IMR-90 (cell line): ENCODE data around the gene H1-8. TPM values are rescaled to one million over a fixed set of nuclear protein-coding genes. Genes with fewer than 3 reads are reported as not detected.

Experiments
- ATAC-seq: fragments of 200-7000 bp; cut with Tn5 transposase; 2 replicates; pipeline ENCODE4 v1.9.1; 2020; ENCODE audit warnings: low read depth, mild to moderate bottlenecking, moderate library complexity
- BruUV-seq: library from RNA; stranded (reverse); fragments of 400-500 nt; replicated peaks from 2 replicates; lab custom pipeline; 2021; lab: Mats Ljungman, UMichigan
- CTCF ChIA-PET: fragments of 300-600 bp; formaldehyde crosslinking; extraction: SDS; loops from one replicate; lab custom pipeline; 2021; ENCODE audit warnings: antibody characterized with exemption; lab: Yijun Ruan, JAX
- POLR2A ChIA-PET: fragments of 300-600 bp; sonication (Branson Sonifier 250); formaldehyde crosslinking; loops from one replicate; lab custom pipeline; 2022; ENCODE audit warnings: antibody characterized with exemption; ENCODE audit not compliant: unreplicated experiment; lab: Charles Lee
- DNase-seq: peaks from one replicate; pipeline ENCODE4 v3.0.0; 2013
- H2AFZ ChIP-seq: replicated peaks from 2 replicates; pipeline ENCODE3; 2013; ENCODE audit warnings: low read length, mild to moderate bottlenecking; ENCODE audit not compliant: poor library complexity
- H2AK5ac ChIP-seq: 2 replicates; pipeline ENCODE4 v1.6.1; 2013; ENCODE audit warnings: low read depth, low read length, inconsistent platforms
- H2AK9ac ChIP-seq: replicated peaks from 2 replicates; pipeline ENCODE3; 2013; ENCODE audit warnings: mild to moderate bottlenecking, low read depth, low read length, moderate library complexity; ENCODE audit not compliant: poor library complexity
- H2BK120ac ChIP-seq: 2 replicates; pipeline ENCODE4 v1.6.1; 2013; ENCODE audit warnings: low read depth, low read length, inconsistent platforms
- H2BK15ac ChIP-seq: 3 replicates; pipeline ENCODE4 v1.6.1; 2013; ENCODE audit warnings: low read depth, low read length, inconsistent platforms
- H2BK20ac ChIP-seq: 2 replicates; pipeline ENCODE4 v1.6.1; 2013; ENCODE audit warnings: low read depth, mild to moderate bottlenecking, inconsistent platforms, low read length, moderate library complexity
- H2BK5ac ChIP-seq: 2 replicates; pipeline ENCODE4 v1.6.1; 2013; ENCODE audit warnings: mild to moderate bottlenecking, low read depth, low read length, inconsistent platforms; ENCODE audit not compliant: poor library complexity, severe bottlenecking
- H3K14ac ChIP-seq: replicated peaks from 2 replicates; pipeline ENCODE4 v1.6.1; 2013; ENCODE audit warnings: low read depth, low read length, inconsistent platforms
- H3K18ac ChIP-seq: 2 replicates; pipeline ENCODE4 v1.6.1; 2013; ENCODE audit warnings: low read depth, low read length, control low read depth
- H3K23ac ChIP-seq: 2 replicates; pipeline ENCODE4 v1.6.1; 2013; ENCODE audit warnings: low read depth, low read length, inconsistent platforms
- H3K27ac ChIP-seq: 2 replicates; pipeline ENCODE4 v1.5.1; 2013; ENCODE audit warnings: mild to moderate bottlenecking, control low read depth, low read length; ENCODE audit not compliant: insufficient read depth
- H3K27me3 ChIP-seq: 2 replicates; pipeline ENCODE4 v1.6.1; 2013; ENCODE audit warnings: low read length; ENCODE audit not compliant: control insufficient read depth, insufficient read depth
- H3K36me3 ChIP-seq: 2 replicates; pipeline ENCODE4 v1.6.1; 2013; ENCODE audit warnings: low read length, mixed read lengths; ENCODE audit not compliant: control insufficient read depth, insufficient read depth
- H3K4ac ChIP-seq: 2 replicates; pipeline ENCODE4 v1.6.1; 2013; ENCODE audit warnings: low read depth, low read length, inconsistent platforms
- H3K4me1 ChIP-seq: 2 replicates; pipeline ENCODE4 v1.6.1; 2013; ENCODE audit warnings: low read length, mixed read lengths; ENCODE audit not compliant: control insufficient read depth, insufficient read depth
- H3K4me2 ChIP-seq: 2 replicates; pipeline ENCODE4 v1.6.1; 2013; ENCODE audit warnings: low read depth, mild to moderate bottlenecking, control low read depth, low read length, moderate library complexity
- H3K4me3 ChIP-seq: 2 replicates; pipeline ENCODE4 v1.5.1; 2013; ENCODE audit warnings: low read depth, mild to moderate bottlenecking, control low read depth, low read length, moderate library complexity; ENCODE audit not compliant: insufficient read depth
- H3K56ac ChIP-seq: 2 replicates; pipeline ENCODE4 v1.6.1; 2013; ENCODE audit warnings: low read length, inconsistent platforms; ENCODE audit not compliant: insufficient read depth; ENCODE audit errors: extremely low read depth
- H3K79me1 ChIP-seq, 2 experiments: 2 replicates each; pipeline ENCODE4 v1.6.1; 2013; ENCODE audit warnings: low read length in 2 of 2, inconsistent platforms in 1 of 2, low read depth in 1 of 2
- H3K9ac ChIP-seq: 2 replicates; pipeline ENCODE4 v1.6.1; 2013; ENCODE audit warnings: low read depth, low read length, control low read depth
- H3K9me1 ChIP-seq: 2 replicates; pipeline ENCODE4 v1.6.1; 2013; ENCODE audit warnings: low read length, inconsistent platforms; ENCODE audit not compliant: insufficient read depth
- H3K9me3 ChIP-seq: 2 replicates; pipeline ENCODE4 v1.6.1; 2013; ENCODE audit warnings: low read length; ENCODE audit not compliant: control insufficient read depth, insufficient read depth
- H4K20me1 ChIP-seq: 2 replicates; pipeline ENCODE4 v1.6.1; 2013; ENCODE audit warnings: low read length, inconsistent platforms; ENCODE audit not compliant: insufficient read depth
- H4K5ac ChIP-seq: 2 replicates; pipeline ENCODE4 v1.6.1; 2013; ENCODE audit warnings: mild to moderate bottlenecking, low read depth, low read length, control low read depth
- H4K8ac ChIP-seq, 2 experiments: 2 replicates each; pipeline ENCODE4 v1.6.1; 2013; ENCODE audit warnings: low read depth in 2 of 2, low read length in 2 of 2, control low read depth in 1 of 2, inconsistent platforms in 1 of 2
- H4K91ac ChIP-seq: 2 replicates; pipeline ENCODE4 v1.6.1; 2013; ENCODE audit warnings: low read depth, low read length, inconsistent platforms; ENCODE audit not compliant: insufficient read depth
- RFX5 ChIP-seq: IDR thresholded peaks from 2 replicates; pipeline ENCODE4 v1.8.0; 2012; ENCODE audit warnings: low read depth, mild to moderate bottlenecking, low read length, moderate library complexity
- WGBS, 2 experiments: methylation state at CpG; one replicate each; pipeline versions ENCODE4 v1.1.5 to v1.1.7; 2013; ENCODE audit warnings: missing lambda C conversion rate in 2 of 2; ENCODE audit not compliant: insufficient read length in 1 of 2; ENCODE audit errors: extremely low coverage in 2 of 2; 5-methylcytosine and 5-hydroxymethylcytosine counted together
- dilution Hi-C: fragments of 300-500 bp; cut with HindIII; formaldehyde crosslinking; loops from one replicate; pipeline ENCODE4 v1.14.3; 2018; ENCODE audit warnings: low sequenced_read_pairs; ENCODE audit not compliant: unreplicated experiment
- in situ Hi-C: fragments of 300-500 bp; cut with MboI; formaldehyde crosslinking; loops from 3 replicates; pipeline ENCODE4 v1.14.3; 2019; ENCODE audit warnings: low sequenced_read_pairs, inconsistent platforms, mixed read lengths
- intact Hi-C: fragments of 100-400 bp; cut with micrococcal nuclease; formaldehyde crosslinking; loops from 2 replicates; pipeline ENCODE4 v1.10.0; 2022
- polyA plus RNA-seq, 3 experiments: library from polyadenylated mRNA; depleted of rRNA; stranded (reverse); fragments of >200 nt; gene quantifications; 2 replicates each; pipeline ENCODE4 v1.2.3, GENCODE V29; 2012; ENCODE audit warnings: low replicate concordance in 1 of 3
- total RNA-seq: library from RNA; depleted of rRNA; stranded (reverse); fragments of >200 nt; gene quantifications from 2 replicates; pipeline ENCODE4 v1.2.3, GENCODE V29; 2012

H1-8 gene
- total and polyA plus RNA-seq, 2 of the 4 experiments (the other 2 are of a cell fraction), result not detected

- H2BK120ac ChIP-seq, result peak overlapping the region; percentile 88
- H3K9me3 ChIP-seq, result no peaks in the 10 kb centered on the region
- peak overlapping the region; percentile 91 for H2AFZ ChIP-seq
- peak overlapping the region; percentile 100 for H3K4ac ChIP-seq
- peak overlapping the region; percentile 95 for H2AK5ac ChIP-seq
- H2AK9ac ChIP-seq, result peak overlapping the region; percentile 96
- 94% methylated on average over 7 of the region's 18 CpGs; no CpG with 5 or more reads in 1 of the 2 experiments for WGBS, 2 experiments
- peak overlapping the region; percentile 55 for H3K9ac ChIP-seq
- peak overlapping the region; percentile 95 for H3K18ac ChIP-seq
- peak overlapping the region; percentile 98 for H3K27ac ChIP-seq
- H4K91ac ChIP-seq, result peak overlapping the region; percentile 97
- in situ Hi-C loops, result no loop called here
- peak overlapping the region; percentile 39; the same call in 1 of the 2 replicates for H3K4me2 ChIP-seq
- H3K14ac ChIP-seq, result peak overlapping the region; percentile 86; the same call in 1 of the 2 replicates
- CTCF ChIA-PET, result interaction anchor here (0.6 to 1.8 kb wide), 2 partner anchors 71 to 221 kb away, joined by 3 to 4 read pairs; no protein-coding TSS in a partner anchor
- peak overlapping the region; percentile 98 for H4K5ac ChIP-seq
- POLR2A ChIA-PET, result no interaction called here
- H4K8ac ChIP-seq, result peak overlapping the region; percentile 79 to 98
- no peak overlapping the region for H3K4me3 ChIP-seq
- dilution Hi-C loops, result no loop called here
- no peak overlapping the region for H3K56ac ChIP-seq
- peak overlapping the region; percentile 96 for H2BK5ac ChIP-seq
- no peak for TF ChIP-seq RFX5
- peaks cover 45% of the 10 kb centered on the region for H3K36me3 ChIP-seq
- ATAC-seq (no peak), DNase-seq (no peak)
- H4K20me1 ChIP-seq, result no peaks in the 10 kb centered on the region
- no peaks in the 10 kb centered on the region for H3K27me3 ChIP-seq
- peak overlapping the region; percentile 94 for H3K23ac ChIP-seq
- H3K9me1 ChIP-seq, result peaks cover 25% of the 10 kb centered on the region
- intact Hi-C loops, result loop anchor here (1.0 to 5.0 kb wide), 3 partner anchors 35 to 119 kb away; partner anchors contain the start of gene IFT122
- no TSS peak for BruUV-seq
- H2BK15ac ChIP-seq, result peak overlapping the region; percentile 92; the same call in 2 of the 3 replicates
- H3K79me1 ChIP-seq, result peaks cover 13 to 41% of the 10 kb centered on the region in 2 experiments; a peak in 3 of 4 replicates
- H2BK20ac ChIP-seq, result peak overlapping the region; percentile 64; the same call in 1 of the 2 replicates
- H3K4me1 ChIP-seq, result peaks cover 37% of the 10 kb centered on the region
Measured at GRCh38 chr3:129561619-129562248, 18.8 kb downstream of the H1-8 start.
